BJ (cell line): ENCODE measurements around the gene CEP131. TPM values are rescaled to one million over a fixed set of nuclear protein-coding genes. Genes with fewer than 3 reads are reported as not detected.

Experiments
- CTCF ChIA-PET: fragments of 350-600 bp; formaldehyde crosslinking; extraction: SDS; loops from one replicate; lab custom pipeline; 2021; ENCODE audit warnings: antibody characterized with exemption, inconsistent platforms; lab: Yijun Ruan, JAX
- POLR2A ChIA-PET: fragments of 300-600 bp; sonication (Branson Sonifier 250); formaldehyde crosslinking; extraction: SDS; loops from one replicate; lab custom pipeline; 2021; ENCODE audit warnings: antibody characterized with exemption; lab: Charles Lee
- DNase-seq: peaks from one replicate; pipeline ENCODE4 v3.0.0-alpha.2; 2011; ENCODE audit warnings: low read depth
- H3K27me3 ChIP-seq: 2 replicates; pipeline ENCODE4 v1.6.0; 2011; ENCODE audit warnings: low read length; ENCODE audit not compliant: control insufficient read depth, insufficient read depth
- H3K36me3 ChIP-seq: 2 replicates; pipeline ENCODE4 v1.5.1; 2011; ENCODE audit warnings: low read length; ENCODE audit not compliant: control insufficient read depth, insufficient read depth
- H3K4me3 ChIP-seq: 2 replicates; pipeline ENCODE4 v1.5.1; 2011; ENCODE audit warnings: low read depth, mild to moderate bottlenecking, control low read depth, low read length
- CTCF ChIP-seq: IDR thresholded peaks from 2 replicates; pipeline ENCODE4 v1.5.1; 2011; ENCODE audit warnings: low read depth, mild to moderate bottlenecking, control low read depth, inconsistent platforms, low read length, moderate library complexity; ENCODE audit not compliant: insufficient read depth
- polyA plus RNA-seq: library from polyadenylated mRNA; depleted of rRNA; stranded (reverse); fragments of >200 nt; gene quantifications from 2 replicates; pipeline ENCODE4 v1.2.3, GENCODE V29; 2011

CEP131 gene
- polyA plus RNA-seq, 1 experiment: 4.9 TPM

- H3K36me3 ChIP-seq: peaks cover 7% of the 10 kb centered on the region
- ChIA-PET CTCF (interaction anchor here (1.0 kb wide), 1 partner anchor 50 kb away, joined by 3 read pairs; no protein-coding TSS in a partner anchor), POLR2A (no interaction called here)
- H3K4me3 ChIP-seq: no peak overlapping the region
- no peak for TF ChIP-seq CTCF
- no peak for DNase-seq
- H3K27me3 ChIP-seq: no peaks in the 10 kb centered on the region
These were observed 30.2 kb downstream of the CEP131 start for GRCh38 chr17:81192386-81193050.

GRCh38 chr17:81191646-81192045, 31.1 kb downstream of the CEP131 start:
- H3K4me3 ChIP-seq: no peak overlapping the region
- no peak for TF ChIP-seq CTCF
- no peak for DNase-seq
- H3K27me3 ChIP-seq: no peaks in the 10 kb centered on the region
- POLR2A ChIA-PET: no interaction called here
- peaks cover 7% of the 10 kb centered on the region for H3K36me3 ChIP-seq
- CTCF ChIA-PET: interaction anchor here (2.6 kb wide), 1 partner anchor 9 kb away, joined by 12 read pairs; no protein-coding TSS in a partner anchor

GRCh38 chr17:81191116-81191515, 31.6 kb downstream of the CEP131 start:
- POLR2A ChIA-PET: no interaction called here
- no peak for TF ChIP-seq CTCF
- peaks cover 5% of the 10 kb centered on the region for H3K36me3 ChIP-seq
- CTCF ChIA-PET: interaction anchor here (2.6 kb wide), 1 partner anchor 10 kb away, joined by 12 read pairs; no protein-coding TSS in a partner anchor
- no peaks in the 10 kb centered on the region for H3K27me3 ChIP-seq
- no peak overlapping the region for H3K4me3 ChIP-seq
- no peak for DNase-seq

- TF ChIP-seq CTCF: no peak
- Histone ChIP-seq H3K4me3 (no peak overlapping the region), H3K36me3 (peaks cover 4% of the 10 kb centered on the region), H3K27me3 (no peaks in the 10 kb centered on the region; the same call in 1 of the 2 replicates)
- no peak for DNase-seq
- ChIA-PET CTCF (interaction anchor here (2.6 kb wide), 1 partner anchor 10 kb away, joined by 12 read pairs; no protein-coding TSS in a partner anchor), POLR2A (no interaction called here)
These were observed 32.2 kb downstream of the CEP131 start for GRCh38 chr17:81190591-81190990.

GRCh38 chr17:81189670-81190530, 32.9 kb downstream of the CEP131 start:
- CTCF ChIA-PET: interaction anchor here (1.7 to 2.6 kb wide), 2 partner anchors 11 to 47 kb away, joined by 3 to 12 read pairs; no protein-coding TSS in a partner anchor
- Histone ChIP-seq H3K4me3 (no peak overlapping the region), H3K27me3 (no peaks in the 10 kb centered on the region; the same call in 1 of the 2 replicates), H3K36me3 (peaks cover 4% of the 10 kb centered on the region)
- POLR2A ChIA-PET: no interaction called here
- TF ChIP-seq CTCF: peak; percentile 22; the same call in 1 of the 2 replicates
- DNase-seq: no peak
